ENCODE results near the gene SLC19A3.
"Not testable (repeated sequence)": the region's sequence is repeated elsewhere in the genome, so short reads cannot be mapped to it uniquely, and the experiment has no call there.

GRCh38 chr2:227740705-227741104 lies 22.9 kb upstream of the SLC19A3 start:
- TF ChIP-seq, protein P1, sequence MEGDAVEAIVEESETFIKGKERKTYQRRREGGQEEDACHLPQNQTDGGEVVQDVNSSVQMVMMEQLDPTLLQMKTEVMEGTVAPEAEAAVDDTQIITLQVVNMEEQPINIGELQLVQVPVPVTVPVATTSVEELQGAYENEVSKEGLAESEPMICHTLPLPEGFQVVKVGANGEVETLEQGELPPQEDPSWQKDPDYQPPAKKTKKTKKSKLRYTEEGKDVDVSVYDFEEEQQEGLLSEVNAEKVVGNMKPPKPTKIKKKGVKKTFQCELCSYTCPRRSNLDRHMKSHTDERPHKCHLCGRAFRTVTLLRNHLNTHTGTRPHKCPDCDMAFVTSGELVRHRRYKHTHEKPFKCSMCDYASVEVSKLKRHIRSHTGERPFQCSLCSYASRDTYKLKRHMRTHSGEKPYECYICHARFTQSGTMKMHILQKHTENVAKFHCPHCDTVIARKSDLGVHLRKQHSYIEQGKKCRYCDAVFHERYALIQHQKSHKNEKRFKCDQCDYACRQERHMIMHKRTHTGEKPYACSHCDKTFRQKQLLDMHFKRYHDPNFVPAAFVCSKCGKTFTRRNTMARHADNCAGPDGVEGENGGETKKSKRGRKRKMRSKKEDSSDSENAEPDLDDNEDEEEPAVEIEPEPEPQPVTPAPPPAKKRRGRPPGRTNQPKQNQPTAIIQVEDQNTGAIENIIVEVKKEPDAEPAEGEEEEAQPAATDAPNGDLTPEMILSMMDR (IDR thresholded peaks at IDR 0.05) = not testable (repeated sequence)
- TF ChIP-seq POLR2A (IDR thresholded peaks at IDR 0.05) = not testable (repeated sequence)
